ENCODE measurements around the gene FGF5.

DNA sequence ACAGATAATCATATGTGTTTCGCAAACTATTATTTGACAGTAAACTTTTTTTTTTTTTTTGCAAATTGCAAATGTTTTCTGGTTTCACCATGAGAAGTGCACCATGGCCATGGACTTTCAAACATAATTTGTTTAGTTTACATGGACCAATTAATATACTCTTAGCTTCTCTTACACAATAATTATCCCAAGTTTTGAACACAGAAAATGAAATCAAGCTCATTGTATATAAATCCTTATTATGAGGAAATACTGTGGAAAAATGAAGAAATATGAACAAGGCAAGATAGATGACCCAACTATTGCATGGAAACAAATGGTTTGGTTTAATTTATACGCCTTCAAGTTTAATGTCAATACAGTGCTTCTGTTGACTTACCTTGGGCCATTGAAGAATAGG lies 3.9 kb downstream of the FGF5 start:
- no peak for TF ChIP-seq POLR2A (IDR thresholded peaks at IDR 0.05; ENCODE audit: low read depth, low read length)
- no peak for TF ChIP-seq TAF1 (IDR thresholded peaks at IDR 0.05; ENCODE audit: low read depth, low read length)
- TF ChIP-seq POLR2AphosphoS5 (IDR thresholded peaks at IDR 0.05; ENCODE audit: low read depth, low read length): no peak

Measured in GM12891 (cell line).